A673 (cell line): ENCODE measurements around the gene CYS1. TPM values are rescaled to one million over a fixed set of nuclear protein-coding genes. Genes with fewer than 3 reads are reported as not detected.

Experiments
- BruUV-seq: library from RNA; stranded (reverse); fragments of 400-500 nt; replicated peaks from 2 replicates; lab custom pipeline; 2021; lab: Mats Ljungman, UMichigan
- CTCF ChIA-PET: fragments of 300-600 bp; sonication (Branson Sonifier 250); formaldehyde crosslinking; loops from one replicate; lab custom pipeline; 2022; ENCODE audit warnings: antibody characterized with exemption; lab: Charles Lee
- POLR2A ChIA-PET: fragments of 300-600 bp; sonication (Branson Sonifier 250); formaldehyde crosslinking; loops from one replicate; lab custom pipeline; 2022; ENCODE audit warnings: antibody characterized with exemption; ENCODE audit not compliant: low non-redundant PET; lab: Charles Lee
- DNase-seq: peaks from one replicate; pipeline ENCODE4 v3.0.0-alpha.2; 2015; ENCODE audit warnings: low spot score
- H3K27ac ChIP-seq: fragments of 200-600 bp; sonication (generic); 2 replicates; pipeline ENCODE4 v1.5.1; 2016; ENCODE audit warnings: mixed run types, low read depth, mild to moderate bottlenecking, mixed read lengths, antibody characterized with exemption, low read length; ENCODE audit not compliant: poor library complexity, severe bottlenecking
- H3K27me3 ChIP-seq: fragments of 200-600 bp; sonication (generic); replicated peaks from 2 replicates; pipeline ENCODE4 v1.6.1; 2017; ENCODE audit warnings: mixed run types, low read depth, mild to moderate bottlenecking, mixed read lengths, antibody characterized with exemption, low read length; ENCODE audit not compliant: insufficient read depth, poor library complexity
- H3K36me3 ChIP-seq: fragments of 200-600 bp; sonication (generic); 2 replicates; pipeline ENCODE4 v1.6.1; 2016; ENCODE audit warnings: mixed run types, mild to moderate bottlenecking, mixed read lengths, antibody characterized with exemption, low read length; ENCODE audit not compliant: insufficient read depth, poor library complexity, severe bottlenecking
- H3K4me1 ChIP-seq: fragments of 200-600 bp; sonication (generic); 2 replicates; pipeline ENCODE4 v1.6.1; 2017; ENCODE audit warnings: mixed run types, mild to moderate bottlenecking, mixed read lengths, antibody characterized with exemption, low read length; ENCODE audit not compliant: insufficient read depth, poor library complexity, severe bottlenecking
- H3K4me3 ChIP-seq: fragments of 200-600 bp; sonication (generic); 2 replicates; pipeline ENCODE4 v1.5.1; 2016; ENCODE audit warnings: low read depth, mixed run types, mild to moderate bottlenecking, mixed read lengths, low read length; ENCODE audit not compliant: poor library complexity, severe bottlenecking
- H3K9me3 ChIP-seq: fragments of 200-600 bp; sonication (generic); 2 replicates; pipeline ENCODE4 v1.6.1; 2016; ENCODE audit warnings: mixed run types, low read depth, mild to moderate bottlenecking, mixed read lengths, antibody characterized with exemption, low read length; ENCODE audit not compliant: poor library complexity, severe bottlenecking
- CTCF ChIP-seq: fragments of 300-800, 200-600 bp; sonication (generic); conservative IDR thresholded peaks from 2 replicates; pipeline ENCODE4 v1.5.1; 2017; ENCODE audit warnings: low read depth, mild to moderate bottlenecking, antibody characterized with exemption, low read length, moderate library complexity, mixed read lengths
- EZH2 ChIP-seq: fragments of 200-600 bp; sonication (generic); IDR thresholded peaks from 2 replicates; pipeline ENCODE4 v1.6.1; 2017; ENCODE audit warnings: borderline replicate concordance, low read depth, mild to moderate bottlenecking, mixed read lengths, antibody characterized with exemption, low read length; ENCODE audit not compliant: poor library complexity, severe bottlenecking
- intact Hi-C: fragments of 100-400 bp; cut with micrococcal nuclease; formaldehyde crosslinking; loops from one replicate; pipeline ENCODE4 v1.10.0; 2022; ENCODE audit not compliant: unreplicated experiment
- total RNA-seq: library from RNA; stranded (reverse); gene quantifications from 2 replicates; pipeline ENCODE4 v1.2.3, GENCODE V29; 2021

CYS1 gene
- total RNA-seq, 1 experiment from 2014 or later: not detected

DNA sequence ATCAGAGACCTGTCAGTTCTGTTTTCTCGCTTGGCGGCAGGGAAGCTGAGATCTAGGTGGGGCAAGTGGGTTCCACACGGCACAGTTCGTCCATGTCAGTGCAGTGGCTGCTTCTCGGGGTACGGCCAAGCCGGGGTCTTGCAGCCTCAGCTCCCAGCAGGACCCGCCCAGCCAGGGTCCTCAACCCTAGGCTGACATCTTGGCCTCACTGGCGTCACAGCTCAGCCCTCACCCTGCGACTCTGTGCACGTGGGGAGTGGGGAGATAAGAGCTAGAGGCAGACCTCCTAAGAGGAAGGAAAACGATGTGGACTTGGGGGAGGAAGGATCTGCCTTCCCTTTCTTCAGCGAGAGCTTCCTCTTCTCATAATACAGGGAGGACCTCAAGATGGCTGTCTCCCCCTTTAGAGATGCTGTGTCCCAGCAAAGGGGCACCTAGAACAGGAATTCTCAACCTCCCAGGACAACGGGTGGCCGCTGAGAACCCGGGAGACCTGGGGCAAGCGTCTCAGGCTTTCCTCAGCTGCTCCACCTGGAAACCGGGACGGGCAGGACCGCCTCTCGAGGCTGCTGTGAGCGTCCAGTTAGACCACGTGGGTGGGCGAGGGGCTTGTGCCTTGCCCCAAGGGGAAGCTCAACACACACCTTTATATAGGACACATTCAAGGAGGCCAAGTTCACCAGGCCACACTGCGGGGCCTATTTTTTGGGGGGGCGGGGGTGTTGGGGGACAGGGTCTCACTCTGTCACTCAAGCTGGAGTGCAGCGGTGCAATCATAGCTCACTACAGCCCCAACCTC lies 60.4 kb downstream of the CYS1 start:
- no peaks in the 10 kb centered on the region for H3K36me3 ChIP-seq
- intact Hi-C loops: no loop called here
- CTCF ChIA-PET: no interaction called here

DNA sequence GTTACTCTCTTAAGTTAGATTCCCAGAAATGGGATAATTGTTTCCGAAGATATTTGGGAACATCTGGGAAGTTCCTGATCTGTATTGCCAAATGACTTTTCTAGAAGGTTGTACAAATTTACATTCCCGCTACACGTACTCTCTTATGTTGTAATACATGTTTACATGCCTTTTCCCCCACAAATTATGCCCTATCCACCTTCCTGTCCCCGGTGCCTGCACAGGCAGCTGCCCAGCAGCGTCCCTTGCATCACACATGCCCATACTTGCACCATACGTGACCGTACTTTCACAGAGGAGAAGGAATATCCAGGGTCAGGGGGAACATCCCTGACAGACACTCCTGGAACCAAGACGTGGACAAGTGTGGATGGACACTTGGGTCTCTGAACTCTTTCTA lies 61.0 kb downstream of the CYS1 start:
- Histone ChIP-seq H3K27ac (no peak overlapping the region), H3K4me1 (peaks cover 13% of the 10 kb centered on the region), H3K4me3 (no peak overlapping the region), H3K36me3 (no peaks in the 10 kb centered on the region), H3K27me3 (no peaks in the 10 kb centered on the region), H3K9me3 (no peaks in the 10 kb centered on the region)
- intact Hi-C loops: no loop called here
- ChIA-PET POLR2A (no interaction called here), CTCF (no interaction called here)
- DNase-seq: no peak
- BruUV-seq: no TSS peak
- TF ChIP-seq EZH2 (no peak), CTCF (no peak)

More for the DNA sequence above, 60.4 kb downstream of the CYS1 start:
- Histone ChIP-seq H3K27ac (no peak overlapping the region), H3K4me3 (no peak overlapping the region), H3K4me1 (peaks cover 13% of the 10 kb centered on the region), H3K27me3 (no peaks in the 10 kb centered on the region), H3K9me3 (no peaks in the 10 kb centered on the region)
- no peak for DNase-seq
- POLR2A ChIA-PET: no interaction called here
- TF ChIP-seq CTCF: no peak
- TF ChIP-seq EZH2: no peak
- no TSS peak for BruUV-seq

DNA sequence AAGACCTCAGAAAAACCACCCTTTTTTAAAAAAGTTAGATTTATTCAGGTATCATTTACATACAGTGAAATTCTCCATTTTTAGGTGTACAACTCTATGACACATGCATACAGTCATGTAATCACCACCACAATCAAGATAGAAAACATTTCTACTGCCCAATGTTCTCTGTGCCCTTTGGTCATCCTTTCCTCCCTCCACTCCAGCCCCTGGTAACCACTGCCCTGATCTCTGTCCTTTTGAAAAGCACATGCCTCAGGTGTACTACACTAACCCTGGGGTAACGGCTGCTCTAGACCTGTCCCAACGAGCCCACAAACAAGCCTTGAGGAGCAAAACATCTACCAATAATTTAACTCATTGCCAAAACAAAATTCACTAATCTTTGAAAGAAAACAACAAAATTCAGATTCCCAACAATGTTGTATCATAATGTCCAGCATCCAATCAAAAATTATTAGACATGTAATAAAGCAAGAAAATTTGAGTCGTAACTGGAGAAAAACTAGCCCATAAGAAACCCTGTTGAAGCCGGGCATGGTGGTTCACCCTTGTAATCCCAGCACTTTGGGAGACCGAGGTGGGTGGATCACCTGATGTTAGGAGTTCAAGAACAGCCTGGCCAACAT lies 62.8 kb downstream of the CYS1 start:
- POLR2A ChIA-PET: no interaction called here
- DNase-seq: no peak
- intact Hi-C loops: no loop called here

More for the DNA sequence above, 62.8 kb downstream of the CYS1 start:
- no peaks in the 10 kb centered on the region for H3K9me3 ChIP-seq
- BruUV-seq: no TSS peak
- no peak overlapping the region for H3K4me3 ChIP-seq
- TF ChIP-seq CTCF (no peak), EZH2 (no peak)
- no peaks in the 10 kb centered on the region for H3K27me3 ChIP-seq
- no peak overlapping the region for H3K27ac ChIP-seq
- CTCF ChIA-PET: interaction anchor here (1.1 kb wide), 1 partner anchor 32 kb away, joined by 9 read pairs; no protein-coding TSS in a partner anchor
- H3K36me3 ChIP-seq: no peaks in the 10 kb centered on the region
- H3K4me1 ChIP-seq: peaks cover 13% of the 10 kb centered on the region
